Raji (cell line): ENCODE data around the gene SARS1.

Experiments
- POLR2A ChIP-seq: IDR thresholded peaks from 2 replicates; pipeline ENCODE4 v1.6.1; 2011; ENCODE audit warnings: low read depth, low read length, control low read depth; ENCODE audit not compliant: insufficient read depth

Gene SARS1

GRCh38 chr1:109240158-109241152 lies 26.7 kb downstream of the SARS1 start:
- TF ChIP-seq POLR2A, result no peak

GRCh38 chr1:109241344-109241743 lies 27.6 kb downstream of the SARS1 start:
- TF ChIP-seq POLR2A, result no peak

GRCh38 chr1:109241841-109242345 lies 28.2 kb downstream of the SARS1 start:
- TF ChIP-seq POLR2A, result no peak

GRCh38 chr1:109242387-109242786 lies 28.7 kb downstream of the SARS1 start:
- TF ChIP-seq POLR2A, result no peak

GRCh38 chr1:109243221-109243620 lies 29.5 kb downstream of the SARS1 start:
- no peak for TF ChIP-seq POLR2A

GRCh38 chr1:109243860-109244552 lies 30.3 kb downstream of the SARS1 start:
- TF ChIP-seq POLR2A, result no peak

GRCh38 chr1:109246141-109246551 lies 32.4 kb downstream of the SARS1 start:
- no peak for TF ChIP-seq POLR2A

- no peak for TF ChIP-seq POLR2A
Measured at GRCh38 chr1:109247401-109248365, 34.0 kb downstream of the SARS1 start.

GRCh38 chr1:109248444-109248796 lies 34.7 kb downstream of the SARS1 start:
- TF ChIP-seq POLR2A, result no peak

- TF ChIP-seq POLR2A, result no peak
Measured at GRCh38 chr1:109248797-109249629, 35.3 kb downstream of the SARS1 start, which contains the start of gene CELSR2. Gene CELSR2 (plus strand): TSS chr1:109249539. CDS start chr1:109250080, 541 bp downstream.

GRCh38 chr1:109249654-109250401 lies 36.1 kb downstream of the SARS1 start:
- no peak for TF ChIP-seq POLR2A

- no peak for TF ChIP-seq POLR2A
Measured at GRCh38 chr1:109250454-109251276, 36.9 kb downstream of the SARS1 start.
